GM18870 (cell line): Measurements from ENCODE around the gene NR3C2.
"Not testable (repeated sequence)": the region's sequence is repeated elsewhere in the genome, so short reads cannot be mapped to it uniquely, and the experiment has no call there.

Source experiments
- ATAC-seq: cut with Tn5 transposase; IDR thresholded peaks from one replicate; pipeline ENCODE4 v1.9.1; 2021; ENCODE audit warnings: moderate library complexity; ENCODE audit not compliant: unreplicated experiment

Gene NR3C2

GRCh38 chr4:148323316-148323715, 118.9 kb downstream of the NR3C2 start:
- ATAC-seq = not testable (repeated sequence)

GRCh38 chr4:148315049-148315448, 127.2 kb downstream of the NR3C2 start:
- ATAC-seq = no peak

GRCh38 chr4:148312956-148313490, 129.2 kb downstream of the NR3C2 start:
- ATAC-seq = no peak

GRCh38 chr4:148311526-148311925, 130.7 kb downstream of the NR3C2 start:
- no peak for ATAC-seq

- ATAC-seq = no peak
Measured at GRCh38 chr4:148310756-148311155, 131.5 kb downstream of the NR3C2 start.

GRCh38 chr4:148305751-148306150, 136.5 kb downstream of the NR3C2 start:
- no peak for ATAC-seq

- no peak for ATAC-seq
Measured at GRCh38 chr4:148302416-148302815, 139.8 kb downstream of the NR3C2 start.

- ATAC-seq = no peak
Measured at GRCh38 chr4:148300877-148301276, 141.3 kb downstream of the NR3C2 start.

- no peak for ATAC-seq
Measured at GRCh38 chr4:148299337-148299736, 142.9 kb downstream of the NR3C2 start.

GRCh38 chr4:148296498-148296897, 145.7 kb downstream of the NR3C2 start:
- ATAC-seq = no peak

GRCh38 chr4:148295642-148296041, 146.6 kb downstream of the NR3C2 start:
- no peak for ATAC-seq

- no peak for ATAC-seq
Measured at GRCh38 chr4:148293571-148293970, 148.6 kb downstream of the NR3C2 start.

- no peak for ATAC-seq
Measured at GRCh38 chr4:148292686-148293085, 149.5 kb downstream of the NR3C2 start.

- no peak for ATAC-seq
Measured at GRCh38 chr4:148289740-148290139, 152.5 kb downstream of the NR3C2 start.

- no peak for ATAC-seq
Measured at GRCh38 chr4:148288448-148288847, 153.8 kb downstream of the NR3C2 start.

- ATAC-seq = no peak
Measured at GRCh38 chr4:148287111-148287510, 155.1 kb downstream of the NR3C2 start.

GRCh38 chr4:148286012-148286411, 156.2 kb downstream of the NR3C2 start:
- ATAC-seq = no peak

GRCh38 chr4:148283665-148284064, 158.5 kb downstream of the NR3C2 start:
- ATAC-seq = no peak

- no peak for ATAC-seq
Measured at GRCh38 chr4:148278310-148278709, 163.9 kb downstream of the NR3C2 start.

- no peak for ATAC-seq
Measured at GRCh38 chr4:148275266-148275665, 166.9 kb downstream of the NR3C2 start.

GRCh38 chr4:148273501-148273986, 168.7 kb downstream of the NR3C2 start:
- no peak for ATAC-seq

- ATAC-seq = no peak
Measured at GRCh38 chr4:148271166-148271565, 171.0 kb downstream of the NR3C2 start.

GRCh38 chr4:148270630-148271029, 171.6 kb downstream of the NR3C2 start:
- ATAC-seq = no peak
